Measurements from ENCODE around the gene ZMAT5. TPM values are rescaled to one million over a fixed set of nuclear protein-coding genes. Genes with fewer than 3 reads are reported as not detected.

Gene ZMAT5
- total RNA-seq, 1 experiment from 2014 or later = 16.0 TPM

DNA sequence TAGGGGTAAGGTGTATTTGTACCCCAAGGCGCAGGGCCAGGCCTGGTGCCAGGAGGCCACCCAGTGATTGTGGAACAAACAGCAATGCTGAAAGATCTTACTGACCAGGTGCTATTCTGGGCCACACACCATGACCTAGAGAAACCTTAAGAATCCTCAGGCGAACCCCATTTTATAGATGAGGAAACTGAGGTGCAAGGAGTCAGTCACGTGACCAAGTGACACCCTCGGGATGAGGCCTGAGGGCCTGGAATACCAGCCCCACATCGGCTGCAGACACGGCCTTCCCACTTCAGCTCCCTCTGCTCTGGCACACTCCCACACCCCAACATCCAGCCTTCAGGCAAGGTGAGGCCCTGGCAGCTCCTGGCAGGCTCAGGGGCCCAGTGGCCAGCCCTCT, 33.9 kb downstream of the ZMAT5 start:
- intact Hi-C loops (cut with micrococcal nuclease) = no loop called here
- ChIA-PET POLR2A (no interaction called here), CTCF (no interaction called here), RAD21 (ENCODE audit: low non-redundant PET in 1 of 2, low total read pairs in 2 of 2, uncharacterized antibody in 2 of 2, unreplicated experiment in 2 of 2) (interaction anchor here in 1 of 2 experiments (0.5 kb wide), 1 partner anchor 1348 kb away, joined by 5 read pairs; the partner anchor contains the start of gene SMTN)
- Histone ChIP-seq H3K27me3 (ENCODE audit: insufficient read depth, low read length) (no peaks in the 10 kb centered on the region), H3K9ac (ENCODE audit: low read length) (no peak overlapping the region), H3K9me2 (ENCODE audit: insufficient read depth) (no peaks in the 10 kb centered on the region), H3K27ac (ENCODE audit: low read depth, low read length) (no peak overlapping the region), H3K9me3 (ENCODE audit: control insufficient read depth in 1 of 2, insufficient read depth in 1 of 2, low read depth in 1 of 2, low read length in 2 of 2) (no peaks in the 10 kb centered on the region), H3K36me3 (ENCODE audit: control insufficient read depth in 1 of 2, insufficient read depth in 2 of 2, low read length in 2 of 2) (no peaks in the 10 kb centered on the region), H3K4me1 (ENCODE audit: control insufficient read depth in 1 of 2, insufficient read depth in 2 of 2, low read length in 2 of 2) (no peaks in the 10 kb centered on the region), H3K4me2 (ENCODE audit: low read length) (no peak overlapping the region), H3K79me2 (ENCODE audit: insufficient read depth, low read length) (no peaks in the 10 kb centered on the region), H4K20me1 (ENCODE audit: insufficient read depth) (no peaks in the 10 kb centered on the region), H3K4me3 (replicated peaks in 1 of 2; ENCODE audit: low read depth in 1 of 2, low read length in 2 of 2) (no peak overlapping the region), H2AFZ (ENCODE audit: low read depth, low read length, poor library complexity, severe bottlenecking) (no peak overlapping the region)
- no TSS peak for BruUV-seq (replicated peaks)
- no peak for ATAC-seq
- TF ChIP-seq FOSL1 (IDR thresholded peaks at IDR 0.05; ENCODE audit: low read depth) (no peak), EZH2 (IDR thresholded peaks at IDR 0.05) (no peak), ELF1 (IDR thresholded peaks at IDR 0.05; ENCODE audit: borderline replicate concordance, low read depth) (no peak)
- DNase-seq (ENCODE audit: low read depth, low spot score) = no peak

DNA sequence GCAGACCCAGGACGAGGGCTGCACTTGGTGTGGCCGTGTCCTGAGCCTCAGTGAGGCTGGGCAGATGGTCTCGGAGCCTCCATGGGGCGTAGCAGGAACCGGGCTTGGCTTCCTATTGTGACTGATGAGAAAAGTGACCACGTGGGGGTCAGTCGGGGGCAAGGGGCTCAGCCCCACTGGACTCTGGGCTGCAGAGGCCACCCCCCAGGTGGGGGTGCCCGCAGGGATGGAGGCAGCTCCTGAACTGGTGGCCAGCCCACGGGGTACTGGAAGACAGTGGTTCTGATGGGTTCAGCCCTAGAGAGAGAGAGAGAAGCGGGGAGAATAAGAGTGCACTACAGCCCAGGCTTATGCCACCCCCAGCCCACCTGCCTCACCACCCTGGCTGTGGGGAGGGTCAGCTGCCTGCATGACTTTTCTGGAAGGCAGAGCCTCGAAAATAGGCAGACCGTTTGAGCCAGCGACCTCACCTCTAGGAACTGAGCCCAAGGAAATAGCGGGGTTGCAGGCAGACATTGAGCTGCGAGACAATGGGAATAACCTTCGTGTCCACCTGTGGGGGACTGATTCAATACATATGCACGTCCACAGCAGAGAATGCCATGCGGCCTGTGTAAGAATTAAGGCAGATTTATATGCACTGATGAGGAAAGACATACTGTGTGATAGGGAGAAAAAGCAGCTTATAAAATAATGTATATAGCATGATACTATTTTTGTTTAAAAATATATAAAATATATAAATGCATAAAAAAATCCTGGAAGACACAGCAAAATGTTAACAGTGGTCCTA, 35.6 kb downstream of the ZMAT5 start:
- Histone ChIP-seq H3K4me2 (ENCODE audit: low read length) (no peak overlapping the region), H2AFZ (ENCODE audit: low read depth, low read length, poor library complexity, severe bottlenecking) (no peak overlapping the region), H3K27me3 (ENCODE audit: insufficient read depth, low read length) (no peaks in the 10 kb centered on the region), H3K9ac (ENCODE audit: low read length) (no peak overlapping the region), H3K79me2 (ENCODE audit: insufficient read depth, low read length) (no peaks in the 10 kb centered on the region), H3K9me3 (ENCODE audit: control insufficient read depth in 1 of 2, insufficient read depth in 1 of 2, low read depth in 1 of 2, low read length in 2 of 2) (no peaks in the 10 kb centered on the region), H3K4me1 (ENCODE audit: control insufficient read depth in 1 of 2, insufficient read depth in 2 of 2, low read length in 2 of 2) (peaks cover 0 to 6% of the 10 kb centered on the region in 2 experiments; a peak in 2 of 4 replicates), H3K36me3 (ENCODE audit: control insufficient read depth in 1 of 2, insufficient read depth in 2 of 2, low read length in 2 of 2) (no peaks in the 10 kb centered on the region), H3K27ac (ENCODE audit: low read depth, low read length) (no peak overlapping the region), H3K9me2 (ENCODE audit: insufficient read depth) (no peaks in the 10 kb centered on the region), H4K20me1 (ENCODE audit: insufficient read depth) (no peaks in the 10 kb centered on the region), H3K4me3 (replicated peaks in 1 of 2; ENCODE audit: low read depth in 1 of 2, low read length in 2 of 2) (no peak overlapping the region)
- ATAC-seq (no peak), DNase-seq (ENCODE audit: low read depth, low spot score) (no peak)
- CTCF ChIA-PET = no interaction called here
- RAD21 ChIA-PET (ENCODE audit: low non-redundant PET in 1 of 2, low total read pairs in 2 of 2, uncharacterized antibody in 2 of 2, unreplicated experiment in 2 of 2) = no interaction called here
- POLR2A ChIA-PET = no interaction called here
- TF ChIP-seq CBX3 (IDR thresholded peaks at IDR 0.05; ENCODE audit: low read depth) = no peak
- TF ChIP-seq, protein P1, sequence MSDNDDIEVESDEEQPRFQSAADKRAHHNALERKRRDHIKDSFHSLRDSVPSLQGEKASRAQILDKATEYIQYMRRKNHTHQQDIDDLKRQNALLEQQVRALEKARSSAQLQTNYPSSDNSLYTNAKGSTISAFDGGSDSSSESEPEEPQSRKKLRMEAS (IDR thresholded peaks at IDR 0.05) = no peak
- TF ChIP-seq ZNF274 (IDR thresholded peaks at IDR 0.05; ENCODE audit: low read depth, low read length) = no peak
- no peak for TF ChIP-seq JUND (IDR thresholded peaks at IDR 0.05)
- TF ChIP-seq EGR1 (IDR thresholded peaks at IDR 0.05; ENCODE audit: low read depth) = no peak
- TF ChIP-seq, protein P2, sequence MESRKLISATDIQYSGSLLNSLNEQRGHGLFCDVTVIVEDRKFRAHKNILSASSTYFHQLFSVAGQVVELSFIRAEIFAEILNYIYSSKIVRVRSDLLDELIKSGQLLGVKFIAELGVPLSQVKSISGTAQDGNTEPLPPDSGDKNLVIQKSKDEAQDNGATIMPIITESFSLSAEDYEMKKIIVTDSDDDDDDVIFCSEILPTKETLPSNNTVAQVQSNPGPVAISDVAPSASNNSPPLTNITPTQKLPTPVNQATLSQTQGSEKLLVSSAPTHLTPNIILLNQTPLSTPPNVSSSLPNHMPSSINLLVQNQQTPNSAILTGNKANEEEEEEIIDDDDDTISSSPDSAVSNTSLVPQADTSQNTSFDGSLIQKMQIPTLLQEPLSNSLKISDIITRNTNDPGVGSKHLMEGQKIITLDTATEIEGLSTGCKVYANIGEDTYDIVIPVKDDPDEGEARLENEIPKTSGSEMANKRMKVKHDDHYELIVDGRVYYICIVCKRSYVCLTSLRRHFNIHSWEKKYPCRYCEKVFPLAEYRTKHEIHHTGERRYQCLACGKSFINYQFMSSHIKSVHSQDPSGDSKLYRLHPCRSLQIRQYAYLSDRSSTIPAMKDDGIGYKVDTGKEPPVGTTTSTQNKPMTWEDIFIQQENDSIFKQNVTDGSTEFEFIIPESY (IDR thresholded peaks at IDR 0.05; ENCODE audit: extremely low read depth, insufficient replicate concordance, low read length) = no peak
- TF ChIP-seq SRF (IDR thresholded peaks at IDR 0.05; ENCODE audit: low read depth) = no peak
- TF ChIP-seq CEBPB (IDR thresholded peaks at IDR 0.05; ENCODE audit: low read depth) = no peak
- TF ChIP-seq YY1 (IDR thresholded peaks at IDR 0.05; ENCODE audit: extremely low read depth, insufficient replicate concordance, low read depth, low read length) = no peak
- no peak for TF ChIP-seq EZH2phosphoT487 (IDR thresholded peaks at IDR 0.05; ENCODE audit: borderline replicate concordance)
- TF ChIP-seq ZFX (IDR thresholded peaks at IDR 0.05) = no peak
- no peak for TF ChIP-seq SP1 (IDR thresholded peaks at IDR 0.05; ENCODE audit: low read depth)
- TF ChIP-seq, protein P3, sequence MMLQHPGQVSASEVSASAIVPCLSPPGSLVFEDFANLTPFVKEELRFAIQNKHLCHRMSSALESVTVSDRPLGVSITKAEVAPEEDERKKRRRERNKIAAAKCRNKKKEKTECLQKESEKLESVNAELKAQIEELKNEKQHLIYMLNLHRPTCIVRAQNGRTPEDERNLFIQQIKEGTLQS (IDR thresholded peaks at IDR 0.05) = no peak
- TF ChIP-seq EZH2 (IDR thresholded peaks at IDR 0.05) = no peak
- TF ChIP-seq POLR2A (IDR thresholded peaks at IDR 0.05; ENCODE audit: borderline replicate concordance, extremely low read depth, insufficient read depth, insufficient read length) = no peak
- TF ChIP-seq, protein P4, sequence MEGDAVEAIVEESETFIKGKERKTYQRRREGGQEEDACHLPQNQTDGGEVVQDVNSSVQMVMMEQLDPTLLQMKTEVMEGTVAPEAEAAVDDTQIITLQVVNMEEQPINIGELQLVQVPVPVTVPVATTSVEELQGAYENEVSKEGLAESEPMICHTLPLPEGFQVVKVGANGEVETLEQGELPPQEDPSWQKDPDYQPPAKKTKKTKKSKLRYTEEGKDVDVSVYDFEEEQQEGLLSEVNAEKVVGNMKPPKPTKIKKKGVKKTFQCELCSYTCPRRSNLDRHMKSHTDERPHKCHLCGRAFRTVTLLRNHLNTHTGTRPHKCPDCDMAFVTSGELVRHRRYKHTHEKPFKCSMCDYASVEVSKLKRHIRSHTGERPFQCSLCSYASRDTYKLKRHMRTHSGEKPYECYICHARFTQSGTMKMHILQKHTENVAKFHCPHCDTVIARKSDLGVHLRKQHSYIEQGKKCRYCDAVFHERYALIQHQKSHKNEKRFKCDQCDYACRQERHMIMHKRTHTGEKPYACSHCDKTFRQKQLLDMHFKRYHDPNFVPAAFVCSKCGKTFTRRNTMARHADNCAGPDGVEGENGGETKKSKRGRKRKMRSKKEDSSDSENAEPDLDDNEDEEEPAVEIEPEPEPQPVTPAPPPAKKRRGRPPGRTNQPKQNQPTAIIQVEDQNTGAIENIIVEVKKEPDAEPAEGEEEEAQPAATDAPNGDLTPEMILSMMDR (IDR thresholded peaks at IDR 0.05 in 2 of 3, conservative IDR thresholded peaks at IDR 0.05 in 1 of 3; ENCODE audit: borderline replicate concordance in 1 of 3, insufficient read depth in 1 of 3, low read depth in 2 of 3, low read length in 2 of 3) = no peak
- intact Hi-C loops (cut with micrococcal nuclease) = no loop called here
- BruUV-seq (replicated peaks) = no TSS peak
